ENCODE measurements around the gene ADM. TPM values are rescaled to one million over a fixed set of nuclear protein-coding genes. Genes with fewer than 3 reads are reported as not detected.

The ADM gene
- total RNA-seq, 2 donors from 2014 or later = 47.1 to 81.7 TPM

GRCh38 chr11:10307022-10307399 lies 2.1 kb downstream of the ADM start:
- ATAC-seq (peak; percentile 34), DNase-seq (no peak)
- intact Hi-C loops (cut with DNase I, micrococcal nuclease) = loop anchor here in 1 of 2 donors (5.0 kb wide), 2 partner anchors 100 to 550 kb away; no protein-coding TSS in a partner anchor

DNA sequence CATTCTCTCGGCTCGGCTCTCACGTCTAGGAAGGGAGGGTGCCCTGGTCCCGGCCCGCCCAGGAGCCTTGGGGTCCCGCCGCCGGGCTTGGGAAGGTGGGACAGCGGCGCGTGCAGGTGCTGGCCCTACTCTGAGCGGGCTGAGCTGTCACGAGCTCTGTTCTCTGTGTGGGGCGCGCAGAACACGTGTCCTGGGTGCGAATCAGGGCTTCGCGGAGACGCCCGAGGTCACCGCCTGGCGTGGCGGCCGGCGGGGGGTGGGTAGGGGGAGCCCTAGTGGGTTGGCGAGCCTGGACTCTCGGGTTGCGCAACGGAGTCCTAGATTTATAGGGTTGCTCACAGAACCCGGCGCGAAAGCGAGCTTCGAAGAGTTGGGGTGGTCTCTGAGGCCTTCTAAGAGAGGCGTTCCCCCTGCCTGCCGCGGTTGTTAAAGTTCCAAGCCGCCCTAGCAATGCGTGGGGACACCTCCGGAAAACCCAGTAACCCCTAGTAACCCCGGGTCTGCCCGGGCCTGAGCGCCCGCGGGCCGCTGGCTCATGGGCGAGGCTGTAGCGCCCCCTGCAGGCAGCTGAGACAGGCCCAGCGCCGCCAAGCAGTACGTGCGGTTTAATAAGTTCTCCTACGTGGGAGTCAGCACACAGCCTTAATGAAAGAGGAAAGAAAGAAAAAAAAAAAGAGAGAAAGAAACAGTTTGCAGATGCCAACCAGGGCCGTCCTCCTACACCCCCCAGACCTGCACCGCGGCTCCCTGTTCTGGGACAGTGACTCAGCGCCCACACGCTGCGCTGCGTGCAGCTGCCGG lies 2.7 kb downstream of the ADM start:
- DNase-seq (peak; percentile 84 to 86), ATAC-seq (peak; percentile 50)
- intact Hi-C loops (cut with DNase I, micrococcal nuclease) = loop anchor here in 1 of 2 donors (5.0 kb wide), 2 partner anchors 100 to 550 kb away; no protein-coding TSS in a partner anchor

DNA sequence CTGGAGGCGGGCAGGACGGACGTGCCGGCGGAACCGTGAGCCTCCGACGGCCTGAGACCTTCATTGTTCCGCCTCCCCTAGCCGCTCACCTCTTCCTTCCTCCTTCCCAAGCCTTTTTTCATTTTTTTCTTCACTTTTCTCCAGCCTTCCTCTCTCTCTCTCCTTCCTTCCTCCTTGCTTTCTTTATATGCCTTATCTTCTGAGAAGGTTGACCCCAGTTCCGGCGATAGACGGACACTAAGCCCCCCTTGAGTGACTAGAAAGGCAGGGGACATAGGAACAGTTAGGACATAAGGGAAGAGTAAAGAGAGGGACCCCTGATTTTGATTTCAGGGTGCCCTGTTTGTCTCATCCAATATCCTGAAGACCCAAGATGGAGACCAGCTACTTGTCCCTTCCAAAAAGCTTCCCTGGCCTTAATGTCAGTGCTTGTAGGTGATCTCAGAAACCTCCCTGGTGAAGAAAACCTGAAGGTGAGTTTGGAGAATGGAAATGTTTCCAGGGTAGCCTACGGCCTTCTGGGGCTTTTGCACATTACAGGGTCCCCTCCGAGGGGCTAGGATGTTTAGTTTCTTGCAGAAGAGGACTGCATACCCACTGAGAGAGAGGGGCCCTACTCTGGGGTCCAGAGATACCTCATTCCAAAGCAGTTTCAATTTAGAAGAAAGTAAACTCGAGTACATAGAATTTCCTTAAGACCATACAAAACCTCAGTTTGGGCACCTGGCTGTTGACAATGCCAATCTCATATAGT lies 3.5 kb downstream of the ADM start:
- intact Hi-C loops (cut with DNase I, micrococcal nuclease) = loop anchor here in 1 of 2 donors (5.0 kb wide), 2 partner anchors 101 to 551 kb away; no protein-coding TSS in a partner anchor
- ATAC-seq (no peak), DNase-seq (no peak)

GRCh38 chr11:10309163-10310093 lies 4.6 kb downstream of the ADM start:
- ATAC-seq (peak; percentile 16), DNase-seq (peak; percentile 69 to 82)
- intact Hi-C loops (cut with DNase I, micrococcal nuclease) = loop anchor here in 1 of 2 donors (5.0 kb wide), 2 partner anchors 102 to 552 kb away; no protein-coding TSS in a partner anchor

GRCh38 chr11:10310301-10310841 lies 5.5 kb downstream of the ADM start:
- no peak for DNase-seq
- intact Hi-C loops (cut with DNase I, micrococcal nuclease) = no loop called here
- no peak for ATAC-seq

DNA sequence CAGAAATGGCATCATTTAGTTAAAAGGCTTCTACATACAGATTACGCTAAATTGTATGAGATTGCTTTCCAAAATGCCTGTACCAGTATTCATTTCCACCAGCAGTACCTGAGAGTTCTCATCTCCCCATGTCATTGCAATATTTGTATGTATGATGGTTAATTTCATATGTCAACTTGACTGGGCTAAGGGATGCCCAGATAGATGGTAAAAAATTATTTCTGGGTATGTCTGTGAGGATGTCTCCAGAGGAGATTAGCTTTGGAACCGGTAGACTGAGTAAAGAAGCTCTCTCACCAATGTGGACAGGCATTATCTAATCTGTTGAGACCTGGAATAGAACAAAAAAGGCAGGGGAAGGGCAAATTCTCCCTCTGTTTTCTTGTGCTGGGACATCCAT lies 6.9 kb downstream of the ADM start:
- no peak for ATAC-seq
- intact Hi-C loops (cut with DNase I, micrococcal nuclease) = no loop called here
- no peak for DNase-seq

- intact Hi-C loops (cut with DNase I, micrococcal nuclease) = no loop called here
- DNase-seq (no peak), ATAC-seq (peak; percentile 56)
Measured at GRCh38 chr11:10314199-10315072, 9.6 kb downstream of the ADM start.

DNA sequence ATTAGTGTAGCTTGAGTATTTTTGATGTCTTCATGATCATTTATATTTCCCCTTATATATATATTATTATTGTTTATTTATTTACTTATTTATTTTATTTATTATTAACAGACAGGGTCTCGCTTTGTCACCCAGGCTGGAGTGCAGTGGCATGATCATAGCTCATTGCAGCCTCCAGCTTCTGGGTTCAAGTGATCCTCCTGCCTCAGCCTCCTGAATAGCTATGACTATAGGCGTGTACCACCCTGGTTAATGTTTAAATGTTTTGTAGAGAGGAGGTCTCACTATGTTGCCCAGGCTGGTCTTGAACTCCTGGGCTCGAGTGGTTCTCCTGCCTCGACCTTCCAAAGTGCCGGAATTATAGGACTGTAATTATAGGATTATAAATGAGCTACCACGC lies 10.2 kb downstream of the ADM start:
- intact Hi-C loops (cut with DNase I, micrococcal nuclease) = no loop called here
- DNase-seq (no peak), ATAC-seq (no peak)

- DNase-seq = no peak
- ATAC-seq = no peak
- intact Hi-C loops (cut with DNase I, micrococcal nuclease) = no loop called here
Measured at GRCh38 chr11:10317151-10317755, 12.4 kb downstream of the ADM start.

DNA sequence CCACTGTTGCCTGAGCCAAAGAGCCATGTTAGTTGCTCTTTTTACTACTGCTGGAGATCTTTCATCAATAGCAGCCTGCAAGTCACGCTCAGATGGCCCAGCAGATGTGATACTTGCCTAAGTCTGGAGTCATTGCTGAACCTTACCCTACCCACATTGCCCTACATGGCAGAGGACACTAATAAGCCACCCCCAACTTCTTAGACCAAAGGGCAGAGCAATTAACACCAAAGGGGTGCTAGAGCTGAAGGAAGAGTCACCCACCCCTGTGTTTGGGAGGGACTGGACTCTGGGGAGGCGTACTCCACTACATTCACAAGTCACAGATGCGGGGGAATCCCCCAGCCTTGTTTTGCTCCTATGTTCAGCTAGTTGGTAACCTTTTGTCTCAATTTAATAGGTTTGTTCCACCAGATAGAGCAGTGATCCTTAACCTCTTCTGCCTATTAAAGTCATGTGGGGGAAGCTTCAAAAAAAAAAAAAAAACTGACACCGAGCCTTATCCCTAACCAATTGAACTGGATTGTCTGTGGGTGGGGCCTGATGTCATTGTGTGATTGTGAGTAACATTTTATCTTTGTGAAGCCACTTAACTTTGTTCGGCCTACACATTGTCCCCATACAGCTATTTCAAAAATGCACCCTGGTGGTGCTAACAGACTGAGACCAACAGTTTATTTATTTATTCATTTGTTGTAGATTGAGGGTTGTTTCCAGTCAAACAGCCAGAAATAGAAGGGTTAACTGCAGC lies 13.1 kb downstream of the ADM start:
- no peak for DNase-seq
- intact Hi-C loops (cut with DNase I, micrococcal nuclease) = no loop called here
- ATAC-seq = peak; percentile 61

DNA sequence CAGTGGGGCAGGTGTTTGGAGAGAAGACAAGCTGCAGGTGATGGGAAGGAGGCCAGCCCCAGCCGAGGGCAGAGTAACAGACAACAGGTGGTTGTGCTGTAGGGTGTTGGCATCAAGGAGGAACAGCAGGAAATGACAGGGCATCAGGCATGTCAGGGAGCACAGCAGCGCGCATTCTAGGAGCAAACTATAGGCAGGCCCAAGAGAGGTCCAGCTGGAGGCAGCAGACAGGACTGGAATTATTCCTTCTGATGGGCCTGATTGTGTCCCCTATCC lies 13.6 kb downstream of the ADM start:
- ATAC-seq (peak; percentile 80), DNase-seq (peak; percentile 52 to 70)
- intact Hi-C loops (cut with DNase I, micrococcal nuclease) = no loop called here

DNA sequence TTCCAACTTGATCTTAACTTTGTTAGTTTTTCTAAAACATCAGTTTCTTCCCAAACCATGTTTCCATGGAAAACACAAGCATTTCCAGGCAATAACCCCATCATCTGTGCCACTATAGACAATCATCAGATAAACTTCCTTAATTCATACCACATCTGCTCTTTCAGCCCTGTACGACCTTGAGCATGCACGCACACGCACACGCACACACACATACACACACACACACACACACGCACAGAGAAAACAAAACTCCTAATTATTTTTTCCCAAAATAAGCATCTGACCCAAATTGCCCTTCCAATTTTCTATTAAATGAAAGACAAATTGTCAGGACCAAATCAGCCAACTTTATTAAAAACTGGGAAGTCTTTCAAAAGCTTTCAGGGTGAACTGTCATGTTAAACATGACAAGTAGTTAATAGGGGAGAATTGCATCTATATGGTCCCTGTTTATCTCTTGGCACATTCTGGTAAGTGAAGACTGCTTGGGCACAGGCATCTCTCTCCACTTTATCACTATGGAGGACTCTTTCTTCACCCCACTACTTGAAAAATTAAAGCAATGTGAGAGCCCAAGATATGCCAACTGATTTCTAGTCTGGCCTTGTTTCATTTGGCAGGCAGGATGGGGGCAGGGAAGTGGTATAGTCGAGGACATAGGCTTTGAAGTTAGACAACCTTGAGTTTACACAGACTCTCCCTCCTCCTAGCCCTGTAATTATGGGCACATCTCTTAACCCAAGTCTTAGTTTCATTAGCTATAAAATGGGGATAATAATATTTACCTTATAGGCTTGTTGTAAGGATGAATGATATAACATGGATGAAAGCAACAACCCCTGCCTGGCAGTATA lies 15.1 kb downstream of the ADM start:
- ATAC-seq (no peak), DNase-seq (no peak)
- intact Hi-C loops (cut with DNase I, micrococcal nuclease) = no loop called here

GRCh38 chr11:10320736-10321465 lies 16.0 kb downstream of the ADM start:
- ATAC-seq (no peak), DNase-seq (no peak)
- intact Hi-C loops (cut with DNase I, micrococcal nuclease) = no loop called here

DNA sequence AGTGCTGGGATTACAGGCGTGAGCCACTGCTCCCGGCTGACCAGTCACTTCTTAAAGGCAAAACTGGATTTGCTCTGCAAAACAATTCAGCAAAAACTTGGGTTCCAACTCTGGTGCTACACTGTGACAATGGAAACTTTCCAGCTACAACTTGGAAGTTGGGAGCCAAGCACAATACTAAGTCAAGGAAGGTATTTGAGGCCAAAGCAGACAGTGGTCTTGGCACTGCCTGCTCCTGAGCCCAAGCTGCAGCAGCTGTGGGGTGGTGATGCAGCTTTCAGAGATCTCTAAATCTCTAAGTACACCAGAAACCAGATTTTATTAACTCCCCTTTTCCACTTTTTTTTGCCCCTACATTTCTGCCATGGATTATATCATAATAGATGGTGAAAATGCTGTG lies 17.5 kb downstream of the ADM start:
- no peak for DNase-seq
- no peak for ATAC-seq
- intact Hi-C loops (cut with DNase I, micrococcal nuclease) = no loop called here

All from left colon (tissue), 2 donors.